OCI-LY7 (cell line): ENCODE data around the gene CENPU.

Source experiments
- EZH2phosphoT487 ChIP-seq: fragments of 200-600 bp; sonication (generic); IDR thresholded peaks from 2 replicates; pipeline ENCODE4 v1.6.1; 2018; ENCODE audit warnings: low read depth, borderline replicate concordance, mild to moderate bottlenecking, mixed run types, antibody characterized with exemption, low read length, moderate library complexity, mixed read lengths
- TF ChIP-seq, protein P1 (sequence below): fragments of 200-600 bp; sonication (generic); conservative IDR thresholded peaks from 2 replicates; pipeline ENCODE4 v1.5.1; 2014; ENCODE audit warnings: mild to moderate bottlenecking, antibody characterized with exemption, low read length, moderate library complexity, mixed read lengths

DNA sequence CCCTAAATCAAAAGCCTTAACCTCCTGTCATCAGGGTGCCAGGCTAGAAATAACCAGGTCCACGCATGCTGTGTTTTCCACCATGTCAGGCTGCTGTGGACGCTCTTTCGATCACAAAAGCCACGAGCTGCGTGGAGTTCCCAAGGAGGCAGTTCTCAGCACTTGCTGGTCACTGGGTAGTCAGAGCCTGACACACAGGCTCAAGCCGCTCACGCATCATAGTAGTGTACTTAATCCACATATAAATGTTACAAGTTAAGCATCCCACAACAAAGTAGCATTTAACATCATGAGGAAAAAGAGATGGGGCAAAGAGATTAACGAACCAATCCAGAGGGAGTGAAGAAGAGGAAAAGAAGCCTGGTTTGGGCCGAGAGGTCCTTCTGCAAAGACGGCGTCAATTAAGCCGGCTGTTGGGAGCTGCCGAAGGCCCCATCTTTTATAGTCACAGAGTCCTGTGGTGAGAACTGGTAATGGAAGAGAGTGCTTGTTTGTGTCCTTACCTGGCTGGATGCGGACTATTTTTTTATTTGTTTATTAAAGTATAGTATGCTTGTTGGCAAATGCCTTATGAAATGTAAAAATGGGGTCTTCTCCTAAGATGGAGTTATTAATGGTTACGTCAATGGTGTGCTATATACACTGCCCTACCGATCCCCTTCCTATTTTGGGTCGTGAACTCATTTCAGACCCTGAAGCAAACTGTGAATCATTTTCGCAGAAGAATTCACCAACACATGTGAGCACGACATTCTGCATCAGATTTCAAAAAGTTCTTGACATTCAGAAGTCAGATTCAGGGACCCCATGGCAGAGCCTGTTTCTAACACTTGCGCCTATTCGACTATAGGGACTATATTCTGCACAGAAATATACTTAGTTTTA is 83.7 kb downstream of the CENPU start:
- TF ChIP-seq, protein P1, sequence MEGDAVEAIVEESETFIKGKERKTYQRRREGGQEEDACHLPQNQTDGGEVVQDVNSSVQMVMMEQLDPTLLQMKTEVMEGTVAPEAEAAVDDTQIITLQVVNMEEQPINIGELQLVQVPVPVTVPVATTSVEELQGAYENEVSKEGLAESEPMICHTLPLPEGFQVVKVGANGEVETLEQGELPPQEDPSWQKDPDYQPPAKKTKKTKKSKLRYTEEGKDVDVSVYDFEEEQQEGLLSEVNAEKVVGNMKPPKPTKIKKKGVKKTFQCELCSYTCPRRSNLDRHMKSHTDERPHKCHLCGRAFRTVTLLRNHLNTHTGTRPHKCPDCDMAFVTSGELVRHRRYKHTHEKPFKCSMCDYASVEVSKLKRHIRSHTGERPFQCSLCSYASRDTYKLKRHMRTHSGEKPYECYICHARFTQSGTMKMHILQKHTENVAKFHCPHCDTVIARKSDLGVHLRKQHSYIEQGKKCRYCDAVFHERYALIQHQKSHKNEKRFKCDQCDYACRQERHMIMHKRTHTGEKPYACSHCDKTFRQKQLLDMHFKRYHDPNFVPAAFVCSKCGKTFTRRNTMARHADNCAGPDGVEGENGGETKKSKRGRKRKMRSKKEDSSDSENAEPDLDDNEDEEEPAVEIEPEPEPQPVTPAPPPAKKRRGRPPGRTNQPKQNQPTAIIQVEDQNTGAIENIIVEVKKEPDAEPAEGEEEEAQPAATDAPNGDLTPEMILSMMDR, result no peak
- TF ChIP-seq EZH2phosphoT487, result no peak
